Activated CD8-positive, alpha-beta memory T cell treated with anti-CD3 and anti-CD28 coated beads, Interleukin-2, amount 50 U/mL, for 1 hour (primary cell): ENCODE measurements around the gene RASD1.

Experiments used
- DNase-seq: peaks from one replicate; pipeline ENCODE4 v3.0.0-alpha.2; 2020; ENCODE audit errors: extremely low read depth

The RASD1 gene

GRCh38 chr17:17510456-17511292 lies 14.5 kb upstream of the RASD1 start:
- DNase-seq: no peak

GRCh38 chr17:17509601-17510425 lies 13.6 kb upstream of the RASD1 start:
- no peak for DNase-seq

GRCh38 chr17:17508646-17509591 lies 12.7 kb upstream of the RASD1 start:
- no peak for DNase-seq

- DNase-seq: no peak
Measured at GRCh38 chr17:17508019-17508535, 11.9 kb upstream of the RASD1 start.

- no peak for DNase-seq
Measured at GRCh38 chr17:17507465-17508011, 11.3 kb upstream of the RASD1 start.

GRCh38 chr17:17506893-17507464 lies 10.8 kb upstream of the RASD1 start:
- DNase-seq: no peak

GRCh38 chr17:17506181-17506741 lies 10.1 kb upstream of the RASD1 start:
- no peak for DNase-seq

GRCh38 chr17:17505610-17506171 lies 9.5 kb upstream of the RASD1 start:
- no peak for DNase-seq

- DNase-seq: no peak
Measured at GRCh38 chr17:17505151-17505550, 9.0 kb upstream of the RASD1 start.

- DNase-seq: no peak
Measured at GRCh38 chr17:17504341-17505140, 8.3 kb upstream of the RASD1 start.

GRCh38 chr17:17503566-17504130 lies 7.5 kb upstream of the RASD1 start:
- no peak for DNase-seq

GRCh38 chr17:17502741-17503565 lies 6.8 kb upstream of the RASD1 start:
- no peak for DNase-seq

- DNase-seq: no peak
Measured at GRCh38 chr17:17500999-17501605, 4.9 kb upstream of the RASD1 start.

GRCh38 chr17:17499402-17500145 lies 3.4 kb upstream of the RASD1 start:
- no peak for DNase-seq

- no peak for DNase-seq
Measured at GRCh38 chr17:17498606-17499301, 2.6 kb upstream of the RASD1 start.

GRCh38 chr17:17497845-17498520 lies 1.8 kb upstream of the RASD1 start:
- no peak for DNase-seq
